ENCODE data around the gene ATXN1.

- TF ChIP-seq PATZ1 (CRISPR knock-in tag; IDR thresholded peaks at IDR 0.05; ENCODE audit: borderline replicate concordance): no peak
- no peak for TF ChIP-seq ZFP3 (CRISPR knock-in tag; IDR thresholded peaks at IDR 0.05)
- TF ChIP-seq CREB5 (CRISPR knock-in tag; IDR thresholded peaks at IDR 0.05; ENCODE audit: low read depth): no peak
These were observed 182.5 kb downstream of the ATXN1 start for GRCh38 chr6:16578695-16579285.
